Endothelial cell of umbilical vein (primary cell): ENCODE measurements around the gene WLS. TPM values are rescaled to one million over a fixed set of nuclear protein-coding genes. Genes with fewer than 3 reads are reported as not detected.

ENCODE experiments used
- BruUV-seq: library from RNA; stranded (reverse); fragments of 400-500 nt; replicated peaks from 2 replicates; lab custom pipeline; 2021; lab: Mats Ljungman, UMichigan
- CTCF ChIA-PET: fragments of 300-600, 350-600 bp; sonication (Branson Sonifier 250); formaldehyde crosslinking; loops from one replicate; lab custom pipeline; 2021; ENCODE audit warnings: antibody characterized with exemption, inconsistent platforms; lab: Charles Lee
- POLR2A ChIA-PET: fragments of 300-600, 350-600 bp; sonication (Branson Sonifier 250); formaldehyde crosslinking; loops from one replicate; lab custom pipeline; 2021; ENCODE audit warnings: antibody characterized with exemption, inconsistent platforms; lab: Charles Lee
- DNase-seq: peaks from one replicate; pipeline ENCODE4 v3.0.0-alpha.2; 2011; ENCODE audit warnings: low read depth, low spot score
- FAIRE-seq: peaks from 2 replicates; lab custom pipeline; 2011; peaks lifted over from hg19 to GRCh38; lab: Jason Lieb, UNC
- H2AFZ ChIP-seq: 2 replicates; pipeline ENCODE4 v1.6.0; 2012; ENCODE audit warnings: low read depth, low read length, control low read depth, inconsistent platforms
- H3K27ac ChIP-seq: 2 replicates; pipeline ENCODE4 v1.5.1; 2011; ENCODE audit warnings: low read depth, mild to moderate bottlenecking, control low read depth, low read length, moderate library complexity; ENCODE audit not compliant: insufficient read depth
- H3K27me3 ChIP-seq, 2 experiments: 2 replicates each; pipeline versions ENCODE4 v1.6.0 to v1.6.1; 2011; ENCODE audit warnings: low read length in 2 of 2, mixed read lengths in 1 of 2; ENCODE audit not compliant: control insufficient read depth in 2 of 2, insufficient read depth in 2 of 2
- H3K36me3 ChIP-seq, 2 experiments: 2 replicates in 1 of 2; 3 replicates in 1 of 2; pipeline ENCODE4 v1.5.1; 2011; ENCODE audit warnings: low read length in 2 of 2, mild to moderate bottlenecking in 1 of 2, moderate library complexity in 1 of 2; ENCODE audit not compliant: control insufficient read depth in 2 of 2, insufficient read depth in 2 of 2; ENCODE audit errors: extremely low read depth in 1 of 2
- H3K4me1 ChIP-seq: 3 replicates; pipeline ENCODE4 v1.5.1; 2011; ENCODE audit warnings: mild to moderate bottlenecking, low read length; ENCODE audit not compliant: control insufficient read depth, insufficient read depth; ENCODE audit errors: extremely low read depth
- H3K4me2 ChIP-seq: 2 replicates; pipeline ENCODE4 v1.6.1; 2011; ENCODE audit warnings: low read length, control low read depth, mixed read lengths; ENCODE audit not compliant: insufficient read depth
- H3K4me3 ChIP-seq, 3 experiments: fragments of 200-600 bp in 1 of 3; sonication (generic), shearing (Covaris generic) in 1 of 3; replicated peaks in 1 of 3; 2 replicates each; pipeline ENCODE4 v1.5.1; 2011 to 2016; ENCODE audit warnings: control low read depth in 3 of 3, low read length in 3 of 3, mild to moderate bottlenecking in 2 of 3, inconsistent platforms in 1 of 3, low read depth in 1 of 3, moderate library complexity in 1 of 3; ENCODE audit not compliant: insufficient read depth in 1 of 3
- H3K79me2 ChIP-seq: 2 replicates; pipeline ENCODE4 v1.6.0; 2012; ENCODE audit warnings: low read length, inconsistent platforms; ENCODE audit not compliant: control insufficient read depth, insufficient read depth
- H3K9ac ChIP-seq: replicated peaks from 2 replicates; pipeline ENCODE3; 2011; ENCODE audit warnings: low read length, control low read depth; ENCODE audit not compliant: insufficient read depth; ENCODE audit errors: extremely low read depth
- H3K9me1 ChIP-seq: replicated peaks from 3 replicates; pipeline ENCODE4 v1.6.0; 2011; ENCODE audit warnings: mild to moderate bottlenecking, low read length; ENCODE audit not compliant: control insufficient read depth, insufficient read depth; ENCODE audit errors: extremely low read depth
- H3K9me3 ChIP-seq: replicated peaks from 2 replicates; pipeline ENCODE4 v1.5.1; 2012; ENCODE audit warnings: low read length, inconsistent platforms; ENCODE audit not compliant: control insufficient read depth, insufficient read depth
- H4K20me1 ChIP-seq: replicated peaks from 2 replicates; pipeline ENCODE3; 2011; ENCODE audit warnings: mild to moderate bottlenecking, low read length; ENCODE audit not compliant: control insufficient read depth, insufficient read depth; ENCODE audit errors: extremely low read depth
- EZH2 ChIP-seq: IDR thresholded peaks from 2 replicates; pipeline ENCODE4 v1.6.1; 2012; ENCODE audit warnings: borderline replicate concordance, low read depth, mild to moderate bottlenecking, moderate library complexity, low read length, inconsistent platforms; ENCODE audit not compliant: severe bottlenecking
- FOS ChIP-seq: IDR thresholded peaks from 2 replicates; pipeline ENCODE4 v1.6.1; 2011; ENCODE audit warnings: mild to moderate bottlenecking, low read length, moderate library complexity, borderline replicate concordance; ENCODE audit not compliant: insufficient read depth
- GATA2 ChIP-seq: IDR thresholded peaks from 2 replicates; pipeline ENCODE4 v1.7.0; 2011; ENCODE audit warnings: low read depth, mild to moderate bottlenecking, moderate library complexity, mixed read lengths, low read length; ENCODE audit not compliant: insufficient read length, insufficient read depth
- JUN ChIP-seq: IDR thresholded peaks from 2 replicates; pipeline ENCODE4 v1.6.1; 2011; ENCODE audit warnings: borderline replicate concordance, low read depth; ENCODE audit not compliant: insufficient read length, insufficient read depth
- MYC ChIP-seq: IDR thresholded peaks from one replicate; pipeline ENCODE4 v1.6.1; 2011; ENCODE audit warnings: mild to moderate bottlenecking, low read depth, low read length
- POLR2A ChIP-seq: IDR thresholded peaks from 2 replicates; pipeline ENCODE4 v1.6.1; 2012; ENCODE audit warnings: low read depth, mild to moderate bottlenecking, control low read depth, low read length
- POLR2AphosphoS5 ChIP-seq: IDR thresholded peaks from 2 replicates; pipeline ENCODE4 v1.6.1; 2012; ENCODE audit warnings: low read depth, mild to moderate bottlenecking, control low read depth, low read length, moderate library complexity; ENCODE audit not compliant: insufficient read depth
- dilution Hi-C: fragments of 300-500 bp; cut with MboI; formaldehyde crosslinking; loops from one replicate; pipeline ENCODE4 v1.15.0; 2019; ENCODE audit warnings: low sequenced_read_pairs; ENCODE audit not compliant: extremely low pct_ligation_motif_present
- intact Hi-C: fragments of 100-400 bp; cut with micrococcal nuclease; formaldehyde crosslinking; loops from one replicate; pipeline ENCODE4 v1.10.0; 2022
- polyA plus RNA-seq, 4 experiments: library from polyadenylated mRNA; depleted of rRNA in 3 of 4; stranded (reverse) in 3 of 4; unstranded in 1 of 4; fragments of >200 nt; gene quantifications; 2 replicates each; pipeline versions ENCODE4 v1.2.1 to v1.2.3, GENCODE V29; 2011 to 2012; ENCODE audit warnings: missing spikeins in 1 of 4
- total RNA-seq: library from RNA; stranded (reverse); gene quantifications from 2 replicates; pipeline ENCODE4 v1.2.3, GENCODE V29; 2021
- TF ChIP-seq, protein P1 (sequence below), 2 donors: IDR thresholded peaks; 1 replicate in 1 of 2; 2 replicates in 1 of 2; pipeline ENCODE4 v1.5.1; 2011; ENCODE audit warnings: low read length in 2 of 2, mild to moderate bottlenecking in 2 of 2, moderate library complexity in 2 of 2, control low read depth in 1 of 2, inconsistent platforms in 1 of 2, low read depth in 1 of 2; ENCODE audit not compliant: insufficient read depth in 1 of 2; ENCODE audit errors: extremely low read depth in 1 of 2
- TF ChIP-seq, protein P2 (sequence below): IDR thresholded peaks from 2 replicates; pipeline ENCODE4 v1.6.1; 2011; ENCODE audit not compliant: insufficient read depth, insufficient read length

WLS gene
- total and polyA plus RNA-seq, 2 donors (not counting 3 experiments of a cell fraction or from before 2014, with no cell fraction given) = 121 to 199 TPM

GRCh38 chr1:68101829-68102228 is 130.5 kb downstream of the WLS start:
- Histone ChIP-seq H3K4me1 (peaks cover 7% of the 10 kb centered on the region), H3K4me3 (no peak overlapping the region), H3K9ac (no peak overlapping the region), H3K27ac (no peak overlapping the region), H3K79me2 (no peaks in the 10 kb centered on the region), H3K9me3 (no peaks in the 10 kb centered on the region), H3K36me3 (no peaks in the 10 kb centered on the region), H3K27me3 (no peaks in the 10 kb centered on the region), H3K4me2 (no peak overlapping the region), H3K9me1 (no peaks in the 10 kb centered on the region), H4K20me1 (no peaks in the 10 kb centered on the region), H2AFZ (no peak overlapping the region)
- no peak for TF ChIP-seq GATA2
- TF ChIP-seq, protein P1, sequence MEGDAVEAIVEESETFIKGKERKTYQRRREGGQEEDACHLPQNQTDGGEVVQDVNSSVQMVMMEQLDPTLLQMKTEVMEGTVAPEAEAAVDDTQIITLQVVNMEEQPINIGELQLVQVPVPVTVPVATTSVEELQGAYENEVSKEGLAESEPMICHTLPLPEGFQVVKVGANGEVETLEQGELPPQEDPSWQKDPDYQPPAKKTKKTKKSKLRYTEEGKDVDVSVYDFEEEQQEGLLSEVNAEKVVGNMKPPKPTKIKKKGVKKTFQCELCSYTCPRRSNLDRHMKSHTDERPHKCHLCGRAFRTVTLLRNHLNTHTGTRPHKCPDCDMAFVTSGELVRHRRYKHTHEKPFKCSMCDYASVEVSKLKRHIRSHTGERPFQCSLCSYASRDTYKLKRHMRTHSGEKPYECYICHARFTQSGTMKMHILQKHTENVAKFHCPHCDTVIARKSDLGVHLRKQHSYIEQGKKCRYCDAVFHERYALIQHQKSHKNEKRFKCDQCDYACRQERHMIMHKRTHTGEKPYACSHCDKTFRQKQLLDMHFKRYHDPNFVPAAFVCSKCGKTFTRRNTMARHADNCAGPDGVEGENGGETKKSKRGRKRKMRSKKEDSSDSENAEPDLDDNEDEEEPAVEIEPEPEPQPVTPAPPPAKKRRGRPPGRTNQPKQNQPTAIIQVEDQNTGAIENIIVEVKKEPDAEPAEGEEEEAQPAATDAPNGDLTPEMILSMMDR (IDR thresholded peaks at IDR 0.05; ENCODE audit: extremely low read depth in 1 of 2, insufficient read depth in 1 of 2, low read depth in 1 of 2, low read length in 2 of 2) = no peak
- TF ChIP-seq EZH2 = no peak
- TF ChIP-seq, protein P2, sequence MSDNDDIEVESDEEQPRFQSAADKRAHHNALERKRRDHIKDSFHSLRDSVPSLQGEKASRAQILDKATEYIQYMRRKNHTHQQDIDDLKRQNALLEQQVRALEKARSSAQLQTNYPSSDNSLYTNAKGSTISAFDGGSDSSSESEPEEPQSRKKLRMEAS = no peak
- TF ChIP-seq FOS = no peak
- no peak for TF ChIP-seq POLR2A
- TF ChIP-seq JUN = no peak
- TF ChIP-seq MYC = no peak
- no peak for TF ChIP-seq POLR2AphosphoS5
- FAIRE-seq = no peak
- ChIA-PET CTCF (interaction anchor here (0.9 kb wide), 1 partner anchor 566 kb away, joined by 3 read pairs; no protein-coding TSS in a partner anchor), POLR2A (no interaction called here)
- no TSS peak for BruUV-seq
- no peak for DNase-seq
- intact Hi-C loops (no loop called here), dilution Hi-C loops (no loop called here)
